ENCODE measurements around the gene GLIS1. TPM values are rescaled to one million over a fixed set of nuclear protein-coding genes. Genes with fewer than 3 reads are reported as not detected.

The GLIS1 gene
- total and polyA plus RNA-seq, 8 donors = 0.20 to 4.8 (median 0.55) TPM; not detected in 1

DNA sequence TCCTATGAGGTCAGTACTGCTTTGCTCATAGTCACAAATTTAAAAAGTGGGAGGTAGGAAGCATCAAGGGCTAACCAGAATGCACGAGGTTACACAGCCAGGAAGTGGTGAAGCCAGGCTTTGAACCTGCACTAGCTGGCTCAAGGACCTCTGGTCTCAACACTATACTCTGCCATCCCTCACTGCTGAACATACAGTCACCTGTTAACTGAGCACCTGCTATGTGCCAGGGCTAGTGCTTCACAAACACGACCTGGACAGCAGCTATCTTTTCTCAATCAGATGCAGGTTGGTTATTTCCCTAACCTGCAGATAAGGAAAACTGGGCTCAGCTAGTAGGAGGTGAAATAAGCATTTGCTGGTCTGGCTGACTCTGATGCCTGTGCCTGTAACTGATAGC is 73.0 kb downstream of the GLIS1 start:
- no peak for DNase-seq
- Histone ChIP-seq H3K9me3 (no peaks in the 10 kb centered on the region), H3K4me1 (no peaks in the 10 kb centered on the region), H3K27ac (no peak overlapping the region), H3K4me3 (no peak overlapping the region), H3K27me3 (no peaks in the 10 kb centered on the region), H3K36me3 (no peaks in the 10 kb centered on the region)
- 28 to 47% (median 35%) methylated on average over 2 of the region's 2 CpGs for WGBS, 5 donors
- intact Hi-C loops (cut with DNase I; ENCODE audit: low total_unique reads) = no loop called here
- TF ChIP-seq EP300 (IDR thresholded peaks at IDR 0.05) = no peak
- no peak for TF ChIP-seq POLR2A (IDR thresholded peaks at IDR 0.05)
- TF ChIP-seq, protein P1, sequence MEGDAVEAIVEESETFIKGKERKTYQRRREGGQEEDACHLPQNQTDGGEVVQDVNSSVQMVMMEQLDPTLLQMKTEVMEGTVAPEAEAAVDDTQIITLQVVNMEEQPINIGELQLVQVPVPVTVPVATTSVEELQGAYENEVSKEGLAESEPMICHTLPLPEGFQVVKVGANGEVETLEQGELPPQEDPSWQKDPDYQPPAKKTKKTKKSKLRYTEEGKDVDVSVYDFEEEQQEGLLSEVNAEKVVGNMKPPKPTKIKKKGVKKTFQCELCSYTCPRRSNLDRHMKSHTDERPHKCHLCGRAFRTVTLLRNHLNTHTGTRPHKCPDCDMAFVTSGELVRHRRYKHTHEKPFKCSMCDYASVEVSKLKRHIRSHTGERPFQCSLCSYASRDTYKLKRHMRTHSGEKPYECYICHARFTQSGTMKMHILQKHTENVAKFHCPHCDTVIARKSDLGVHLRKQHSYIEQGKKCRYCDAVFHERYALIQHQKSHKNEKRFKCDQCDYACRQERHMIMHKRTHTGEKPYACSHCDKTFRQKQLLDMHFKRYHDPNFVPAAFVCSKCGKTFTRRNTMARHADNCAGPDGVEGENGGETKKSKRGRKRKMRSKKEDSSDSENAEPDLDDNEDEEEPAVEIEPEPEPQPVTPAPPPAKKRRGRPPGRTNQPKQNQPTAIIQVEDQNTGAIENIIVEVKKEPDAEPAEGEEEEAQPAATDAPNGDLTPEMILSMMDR (IDR thresholded peaks at IDR 0.05) = no peak
- TF ChIP-seq POLR2AphosphoS5 (IDR thresholded peaks at IDR 0.05) = no peak

DNA sequence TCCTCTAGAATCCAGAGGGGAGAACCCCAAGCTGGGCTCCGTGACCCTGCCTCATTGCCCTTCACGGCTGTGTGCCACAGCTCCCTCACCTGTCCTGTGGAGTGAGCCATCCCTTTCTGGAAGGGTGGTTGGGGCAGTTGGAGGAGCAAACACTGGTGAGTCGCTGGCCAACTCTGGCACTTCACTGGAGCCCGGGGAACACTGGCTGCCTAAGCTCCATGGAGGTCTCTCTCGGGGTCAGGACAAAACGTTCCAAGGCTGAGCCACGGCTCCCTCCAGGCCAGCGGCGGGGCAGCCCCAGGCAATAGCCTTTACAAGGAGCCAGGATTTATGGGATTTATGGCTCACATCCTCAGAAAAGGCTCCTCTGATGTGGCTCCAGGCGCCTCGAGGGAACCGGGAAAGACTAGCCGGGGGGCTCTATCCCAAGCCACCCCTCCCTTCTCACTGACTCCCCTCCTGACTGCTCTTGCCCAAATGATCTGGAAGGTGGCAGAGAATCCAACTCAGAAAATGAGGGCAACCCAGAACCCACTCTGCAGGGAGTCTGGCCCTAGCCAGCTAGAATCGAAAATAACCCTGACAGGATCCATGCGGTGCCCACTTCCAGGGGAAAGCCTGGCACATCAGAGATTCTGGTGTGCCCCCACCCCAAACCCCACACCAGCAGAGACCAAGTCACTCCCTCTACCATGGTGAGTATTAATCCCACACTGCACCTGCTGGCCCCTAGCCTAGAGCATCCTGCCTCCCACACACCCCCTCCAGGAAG is 75.2 kb downstream of the GLIS1 start:
- whole genome bisulfite sequencing, 5 donors = 66 to 78% (median 72%) methylated on average over 10 to 15 of the region's 15 CpGs
- Histone ChIP-seq H3K4me3 (no peak overlapping the region), H3K36me3 (no peaks in the 10 kb centered on the region), H3K27ac (no peak overlapping the region), H3K9me3 (no peaks in the 10 kb centered on the region), H3K4me1 (no peaks in the 10 kb centered on the region), H3K27me3 (no peaks in the 10 kb centered on the region)
- intact Hi-C loops (cut with DNase I; ENCODE audit: low total_unique reads) = no loop called here
- DNase-seq = no peak
- TF ChIP-seq, protein P1 (IDR thresholded peaks at IDR 0.05) = no peak
- TF ChIP-seq POLR2AphosphoS5 (IDR thresholded peaks at IDR 0.05) (no peak), EP300 (IDR thresholded peaks at IDR 0.05) (no peak), POLR2A (IDR thresholded peaks at IDR 0.05) (no peak)

DNA sequence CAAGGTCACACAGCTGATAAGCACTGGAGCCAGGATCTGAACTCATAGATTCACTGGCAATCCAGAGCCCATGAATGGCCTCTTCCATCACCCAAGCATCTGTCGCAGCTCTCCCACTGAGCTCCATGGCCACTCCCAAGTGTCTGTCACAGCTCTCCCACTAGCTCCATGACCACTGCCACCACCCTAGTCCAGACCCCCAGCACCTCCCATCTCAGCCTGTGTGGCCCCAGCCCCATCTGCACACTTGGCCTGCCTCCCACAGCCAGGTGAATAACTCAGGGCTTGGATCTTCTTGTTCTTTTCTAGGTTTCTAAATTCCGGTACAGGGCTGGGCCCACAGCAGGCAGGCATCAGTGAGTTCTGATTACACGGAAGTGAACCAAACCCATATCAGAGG is 76.0 kb downstream of the GLIS1 start:
- intact Hi-C loops (cut with DNase I; ENCODE audit: low total_unique reads) = no loop called here
- 70 to 82% (median 78%) methylated on average over 3 of the region's 3 CpGs for WGBS, 5 donors
- Histone ChIP-seq H3K27ac (no peak overlapping the region), H3K27me3 (no peaks in the 10 kb centered on the region), H3K36me3 (no peaks in the 10 kb centered on the region), H3K4me3 (no peak overlapping the region), H3K9me3 (no peaks in the 10 kb centered on the region), H3K4me1 (no peaks in the 10 kb centered on the region)
- no peak for DNase-seq
- TF ChIP-seq, protein P1 (IDR thresholded peaks at IDR 0.05) = no peak
- TF ChIP-seq POLR2AphosphoS5 (IDR thresholded peaks at IDR 0.05) (no peak), POLR2A (IDR thresholded peaks at IDR 0.05) (no peak), EP300 (IDR thresholded peaks at IDR 0.05) (no peak)

DNA sequence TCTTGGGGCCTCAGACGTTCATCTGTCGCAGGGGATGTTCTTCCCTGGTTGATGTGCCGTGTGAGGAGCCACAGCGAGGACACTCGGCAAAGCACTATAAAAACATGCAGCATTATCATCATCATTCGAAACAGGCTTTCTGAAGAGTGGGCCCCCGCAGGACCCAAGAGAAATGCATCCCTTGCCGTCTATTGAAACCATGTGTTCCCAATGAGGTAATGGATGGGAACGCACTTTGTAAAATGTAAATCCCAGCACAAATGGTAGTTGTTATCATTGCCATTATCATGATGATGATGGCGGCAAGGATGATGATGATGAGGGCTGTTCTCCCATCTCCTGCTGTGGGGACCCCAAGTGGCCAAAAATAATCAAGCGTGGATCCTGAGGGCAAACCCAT is 76.8 kb downstream of the GLIS1 start:
- no peaks in the 10 kb centered on the region for H3K27me3 ChIP-seq
- TF ChIP-seq EP300 (IDR thresholded peaks at IDR 0.05) (no peak), POLR2A (IDR thresholded peaks at IDR 0.05) (no peak), POLR2AphosphoS5 (IDR thresholded peaks at IDR 0.05) (no peak)
- TF ChIP-seq, protein P1 (IDR thresholded peaks at IDR 0.05) = no peak
- no peaks in the 10 kb centered on the region for H3K4me1 ChIP-seq
- WGBS, 5 donors = 90 to 95% (median 91%) methylated on average over 9 to 11 of the region's 11 CpGs
- H3K27ac ChIP-seq = no peak overlapping the region
- DNase-seq = no peak
- no peaks in the 10 kb centered on the region for H3K9me3 ChIP-seq
- no peak overlapping the region for H3K4me3 ChIP-seq
- H3K36me3 ChIP-seq = no peaks in the 10 kb centered on the region
- intact Hi-C loops (cut with DNase I; ENCODE audit: low total_unique reads) = no loop called here

Measured in stomach (tissue), 9 donors.